Upper lobe of left lung (tissue), 6 donors: ENCODE measurements around the gene ELAVL1. TPM values are rescaled to one million over a fixed set of nuclear protein-coding genes. Genes with fewer than 3 reads are reported as not detected.

Source experiments
- ATAC-seq, 2 donors: fragments of 200-7000 bp; cut with Tn5 transposase; one replicate each; pipeline ENCODE4 v1.9.1; 2022; ENCODE audit warnings: mild to moderate bottlenecking in 2 of 2, moderate library complexity in 2 of 2; ENCODE audit not compliant: low FRiP score in 2 of 2
- DNase-seq, 2 donors: peaks; one replicate each; pipeline ENCODE4 v3.0.0-alpha.2; 2019 to 2020
- H3K27ac ChIP-seq, 4 donors: fragments of 200-600 bp; sonication (generic); one replicate each; pipeline ENCODE4 v1.5.1; 2016 to 2019
- H3K27me3 ChIP-seq, 4 donors: fragments of 200-600 bp; sonication (generic); one replicate each; pipeline ENCODE4 v1.5.1; 2017 to 2019
- H3K36me3 ChIP-seq, 4 donors: fragments of 200-600 bp; sonication (generic); one replicate each; pipeline ENCODE4 v1.5.1; 2016 to 2019
- H3K4me1 ChIP-seq, 4 donors: fragments of 200-600 bp; sonication (generic); one replicate each; pipeline ENCODE4 v1.5.1; 2018 to 2019
- H3K4me3 ChIP-seq, 4 donors: fragments of 200-600 bp; sonication (generic); one replicate each; pipeline ENCODE4 v1.5.1; 2017 to 2019; ENCODE audit warnings: mild to moderate bottlenecking in 2 of 4, moderate library complexity in 1 of 4
- H3K9me3 ChIP-seq, 4 donors: fragments of 200-600 bp; sonication (generic); one replicate each; pipeline ENCODE4 v1.5.1; 2018 to 2019
- CTCF ChIP-seq, 6 experiments: fragments of 450-650 bp in 4 of 6; fragments of 200-600 bp in 2 of 6; sonication (generic) in 2 of 6; IDR thresholded peaks; one replicate each; pipeline ENCODE4 v1.5.1; 2016 to 2019; ENCODE audit warnings: antibody characterized with exemption in 6 of 6
- EP300 ChIP-seq, 4 donors: sonication (generic); formaldehyde crosslinking; IDR thresholded peaks; one replicate each; pipeline ENCODE4 v1.5.1; 2017; ENCODE audit warnings: antibody characterized with exemption in 4 of 4, control low read depth in 2 of 4
- POLR2A ChIP-seq, 4 donors: fragments of 450-650 bp; IDR thresholded peaks; one replicate each; pipeline ENCODE4 v1.5.1; 2016 to 2017; ENCODE audit warnings: antibody characterized with exemption in 4 of 4, mild to moderate bottlenecking in 2 of 4
- POLR2AphosphoS5 ChIP-seq, 2 donors: sonication (generic); formaldehyde crosslinking; IDR thresholded peaks; one replicate each; pipeline ENCODE4 v1.5.1; 2017; ENCODE audit warnings: antibody characterized with exemption in 2 of 2
- WGBS, 2 donors: methylation state at CpG; one replicate each; pipeline ENCODE4 v1.1.5; 2017 to 2018; 5-methylcytosine and 5-hydroxymethylcytosine counted together
- total RNA-seq, 6 donors: library from RNA; depleted of rRNA in 4 of 6; stranded (reverse); fragments of >200 nt in 4 of 6; gene quantifications; one replicate each; pipeline versions ENCODE4 v1.1.0 to v1.2.1, GENCODE V29; 2016 to 2021
- donor health status: DM: no; HTN: no; CAD: no; lungs with moderate emphysema.
- donor health status: DM: no; HTN: yes; CAD: no; lungs with severe emphysema.

ELAVL1 gene
- total RNA-seq, 6 donors from 2014 or later: 21.0 to 71.1 (median 36.1) TPM

- Histone ChIP-seq H3K4me1 (peaks cover 43 to 53% (median 47%) of the 10 kb centered on the region in 4 donors), H3K4me3 (peak overlapping the region; percentile 27 to 96 (median 88)), H3K36me3 (no peaks in the 10 kb centered on the region), H3K9me3 (no peaks in the 10 kb centered on the region), H3K27me3 (no peaks in the 10 kb centered on the region), H3K27ac (peak overlapping the region; percentile 67 to 90 (median 78))
- DNase-seq (peak in 1 of 2 donors; percentile 87), ATAC-seq (peak in 1 of 2 donors; percentile 4)
- WGBS, 2 donors: 0% methylated on average over 4 to 23 of the region's 74 CpGs
- no peak for TF ChIP-seq POLR2A (IDR thresholded peaks at IDR 0.05)
- no peak for TF ChIP-seq CTCF (IDR thresholded peaks at IDR 0.05)
- TF ChIP-seq EP300 (IDR thresholded peaks at IDR 0.05): no peak
- no peak for TF ChIP-seq POLR2AphosphoS5 (IDR thresholded peaks at IDR 0.05)
Measured at GRCh38 chr19:8004723-8005513, 523 bp downstream of the ELAVL1 start.

GRCh38 chr19:8004001-8004400, 1.4 kb downstream of the ELAVL1 start:
- H3K4me3 ChIP-seq: peak overlapping the region in 3 of 4 donors; percentile 85 to 96 (median 90)
- H3K4me1 ChIP-seq: peaks cover 43 to 63% (median 52%) of the 10 kb centered on the region in 4 donors
- no peaks in the 10 kb centered on the region for H3K27me3 ChIP-seq
- TF ChIP-seq POLR2AphosphoS5 (IDR thresholded peaks at IDR 0.05) (no peak), EP300 (IDR thresholded peaks at IDR 0.05) (no peak), POLR2A (IDR thresholded peaks at IDR 0.05) (no peak), CTCF (IDR thresholded peaks at IDR 0.05) (no peak)
- peak overlapping the region in 1 of 4 donors; percentile 90 for H3K27ac ChIP-seq
- no peaks in the 10 kb centered on the region for H3K9me3 ChIP-seq
- DNase-seq (no peak), ATAC-seq (no peak)
- peaks cover 0 to 2% (median 0%) of the 10 kb centered on the region in 4 donors for H3K36me3 ChIP-seq
- 64% methylated on average over 6 of the region's 6 CpGs for WGBS, 2 donors

GRCh38 chr19:8001995-8002849, 3.2 kb downstream of the ELAVL1 start:
- Histone ChIP-seq H3K36me3 (peaks cover 0 to 5% (median 0%) of the 10 kb centered on the region in 4 donors), H3K27me3 (no peaks in the 10 kb centered on the region), H3K9me3 (no peaks in the 10 kb centered on the region), H3K4me3 (peak overlapping the region in 3 of 4 donors; percentile 19 to 41 (median 41)), H3K4me1 (peaks cover 49 to 78% (median 57%) of the 10 kb centered on the region in 4 donors), H3K27ac (peak overlapping the region; percentile 62 to 77 (median 68))
- TF ChIP-seq POLR2AphosphoS5 (IDR thresholded peaks at IDR 0.05): no peak
- peak; percentile 88 to 98 (median 94) for TF ChIP-seq CTCF (IDR thresholded peaks at IDR 0.05)
- peak; percentile 89 to 97 for DNase-seq
- ATAC-seq: peak; percentile 89 to 90
- WGBS, 2 donors: 11 to 14% methylated on average over 18 to 27 of the region's 27 CpGs

GRCh38 chr19:8001651-8001994, 3.8 kb downstream of the ELAVL1 start:
- Histone ChIP-seq H3K4me1 (peaks cover 49 to 78% (median 57%) of the 10 kb centered on the region in 4 donors), H3K4me3 (peak overlapping the region in 2 of 4 donors; percentile 19 to 41), H3K27me3 (no peaks in the 10 kb centered on the region), H3K9me3 (no peaks in the 10 kb centered on the region), H3K27ac (peak overlapping the region; percentile 62 to 77 (median 68)), H3K36me3 (peaks cover 0 to 5% (median 0%) of the 10 kb centered on the region in 4 donors)
- no peak for TF ChIP-seq POLR2A (IDR thresholded peaks at IDR 0.05)
- DNase-seq (no peak), ATAC-seq (no peak)
- WGBS, 2 donors: 83 to 85% methylated on average over 5 of the region's 5 CpGs
